GM23248 (cell line): ENCODE results near the gene C4A. TPM values are rescaled to one million over a fixed set of nuclear protein-coding genes. Genes with fewer than 3 reads are reported as not detected.

Experiments
- DNase-seq: peaks from one replicate; pipeline ENCODE4 v3.0.0-alpha.2; 2015
- H2AFZ ChIP-seq: fragments of 200-600 bp; sonication (generic); 2 replicates; pipeline ENCODE4 v1.6.1; 2016; ENCODE audit warnings: antibody characterized with exemption
- H3F3A ChIP-seq: fragments of 200-600 bp; sonication (generic); 2 replicates; pipeline ENCODE4 v1.6.1; 2016; ENCODE audit warnings: mild to moderate bottlenecking, antibody characterized with exemption, mixed run types; ENCODE audit not compliant: insufficient read depth
- H3K27ac ChIP-seq: fragments of 200-600 bp; sonication (generic); 2 replicates; pipeline ENCODE4 v1.5.1; 2016; ENCODE audit warnings: mild to moderate bottlenecking
- H3K27me3 ChIP-seq: fragments of 200-600 bp; sonication (generic); replicated peaks from 2 replicates; pipeline ENCODE4 v1.6.1; 2016; ENCODE audit warnings: mild to moderate bottlenecking; ENCODE audit not compliant: insufficient read depth
- H3K36me3 ChIP-seq: fragments of 200-600 bp; sonication (generic); 2 replicates; pipeline ENCODE4 v1.6.1; 2016; ENCODE audit warnings: low read depth, mild to moderate bottlenecking
- H3K4me1 ChIP-seq: fragments of 200-600 bp; sonication (generic); 2 replicates; pipeline ENCODE4 v1.6.1; 2016; ENCODE audit warnings: mild to moderate bottlenecking; ENCODE audit not compliant: insufficient read depth
- H3K4me2 ChIP-seq: fragments of 200-600 bp; sonication (generic); one replicate; pipeline ENCODE4 v1.6.1; 2016; ENCODE audit warnings: mild to moderate bottlenecking; ENCODE audit not compliant: unreplicated experiment
- H3K4me3 ChIP-seq: fragments of 200-600 bp; sonication (generic); 2 replicates; pipeline ENCODE4 v1.5.1; 2016; ENCODE audit warnings: mild to moderate bottlenecking
- H3K79me2 ChIP-seq: fragments of 200-600 bp; sonication (generic); 2 replicates; pipeline ENCODE4 v1.6.1; 2016; ENCODE audit warnings: mild to moderate bottlenecking; ENCODE audit not compliant: insufficient read depth
- H3K9ac ChIP-seq: fragments of 200-600 bp; sonication (generic); 2 replicates; pipeline ENCODE4 v1.6.1; 2016; ENCODE audit warnings: mild to moderate bottlenecking
- H3K9me2 ChIP-seq: fragments of 200-600 bp; sonication (generic); 2 replicates; pipeline ENCODE4 v1.6.1; 2016; ENCODE audit warnings: mixed run types, mild to moderate bottlenecking, moderate library complexity; ENCODE audit not compliant: insufficient read depth
- H3K9me3 ChIP-seq: fragments of 200-600 bp; sonication (generic); one replicate; pipeline ENCODE4 v1.6.1; 2017; ENCODE audit warnings: low read depth
- H4K20me1 ChIP-seq: fragments of 200-600 bp; sonication (generic); 2 replicates; pipeline ENCODE4 v1.6.0; 2016; ENCODE audit not compliant: insufficient read depth
- EZH2 ChIP-seq: fragments of 200-600 bp; sonication (generic); IDR thresholded peaks from 2 replicates; pipeline ENCODE4 v1.6.1; 2018; ENCODE audit warnings: antibody characterized with exemption, mild to moderate bottlenecking; ENCODE audit not compliant: insufficient read depth, poor library complexity, severe bottlenecking
- EZH2phosphoT487 ChIP-seq: fragments of 200-600 bp; sonication (generic); IDR thresholded peaks from 2 replicates; pipeline ENCODE4 v1.6.1; 2018; ENCODE audit warnings: antibody characterized with exemption, moderate library complexity, mild to moderate bottlenecking, low read depth; ENCODE audit not compliant: insufficient read depth
- WGBS, 2 experiments: methylation state at CpG; one replicate each; pipeline ENCODE4 v1.1.6; 2015 to 2017; ENCODE audit warnings: low lambda C conversion rate in 2 of 2, low coverage in 1 of 2; ENCODE audit errors: missing lambda C conversion rate in 2 of 2; 5-methylcytosine and 5-hydroxymethylcytosine counted together
- in situ Hi-C: fragments of 300-500 bp; cut with MboI; formaldehyde crosslinking; loops from 2 replicates; pipeline ENCODE4 v1.15.0; 2020
- polyA plus RNA-seq: library from polyadenylated mRNA; unstranded; fragments of >200 nt; fragmentation: Nextera tagmentation; extraction: Ambion mirVana; gene quantifications from 2 replicates; pipeline ENCODE4 v1.2.1, GENCODE V29; 2016
- total RNA-seq: library from RNA; depleted of rRNA; stranded (reverse); fragments of >200 nt; shearing (Covaris generic); gene quantifications from 2 replicates; pipeline ENCODE4 v1.2.3, GENCODE V29; 2014

C4A gene
- total and polyA plus RNA-seq, 2 experiments from 2014 or later, result 2.4 to 5.3 TPM

- H3K9me2 ChIP-seq, result no peaks in the 10 kb centered on the region
- no peaks in the 10 kb centered on the region for H3K27me3 ChIP-seq
- H3F3A ChIP-seq, result peaks cover 14% of the 10 kb centered on the region; the same call in 1 of the 2 replicates
- TF ChIP-seq EZH2phosphoT487, result no peak
- TF ChIP-seq EZH2, result no peak
- H3K27ac ChIP-seq, result no peak overlapping the region
- 81 to 84% methylated on average over 10 of the region's 10 CpGs for WGBS, 2 experiments
- H2AFZ ChIP-seq, result no peak overlapping the region
- no peak overlapping the region for H3K9ac ChIP-seq
- H3K4me3 ChIP-seq, result no peak overlapping the region
- no peaks in the 10 kb centered on the region for H3K9me3 ChIP-seq
- H3K4me1 ChIP-seq, result peaks cover 9% of the 10 kb centered on the region
- no peak for DNase-seq
- peaks cover 22% of the 10 kb centered on the region; the same call in 1 of the 2 replicates for H3K36me3 ChIP-seq
- H3K4me2 ChIP-seq, result no peak overlapping the region
- peaks cover 29% of the 10 kb centered on the region for H3K79me2 ChIP-seq
- no peaks in the 10 kb centered on the region for H4K20me1 ChIP-seq
- in situ Hi-C loops, result no loop called here
Measured at GRCh38 chr6:31966997-31967925, 14.6 kb upstream of the C4A start.

GRCh38 chr6:31967926-31968320 lies 13.9 kb upstream of the C4A start:
- no peak for DNase-seq
- in situ Hi-C loops, result no loop called here

GRCh38 chr6:31968326-31968725 lies 13.5 kb upstream of the C4A start:
- Histone ChIP-seq H3K27me3 (no peaks in the 10 kb centered on the region), H3K4me1 (peaks cover 11% of the 10 kb centered on the region), H3K9me2 (no peaks in the 10 kb centered on the region), H3F3A (peaks cover 20% of the 10 kb centered on the region), H3K79me2 (peaks cover 37% of the 10 kb centered on the region), H3K36me3 (peaks cover 22% of the 10 kb centered on the region; the same call in 1 of the 2 replicates), H3K27ac (no peak overlapping the region), H3K9ac (no peak overlapping the region), H4K20me1 (no peaks in the 10 kb centered on the region), H3K4me2 (no peak overlapping the region), H2AFZ (no peak overlapping the region), H3K4me3 (no peak overlapping the region), H3K9me3 (no peaks in the 10 kb centered on the region)
- in situ Hi-C loops, result no loop called here
- TF ChIP-seq EZH2 (no peak), EZH2phosphoT487 (no peak)
- WGBS, 2 experiments, result 84 to 88% methylated on average over 11 of the region's 11 CpGs
- DNase-seq, result no peak

More at GRCh38 chr6:31967926-31968320, 13.9 kb upstream of the C4A start:
- Histone ChIP-seq H3K4me3 (no peak overlapping the region), H3K36me3 (peaks cover 22% of the 10 kb centered on the region; the same call in 1 of the 2 replicates), H3K27me3 (no peaks in the 10 kb centered on the region), H3K4me2 (no peak overlapping the region), H3K79me2 (peaks cover 33% of the 10 kb centered on the region), H3K9me2 (no peaks in the 10 kb centered on the region), H3K9me3 (no peaks in the 10 kb centered on the region), H4K20me1 (no peaks in the 10 kb centered on the region), H3F3A (peaks cover 18% of the 10 kb centered on the region), H3K9ac (no peak overlapping the region), H2AFZ (no peak overlapping the region), H3K27ac (no peak overlapping the region), H3K4me1 (peaks cover 9% of the 10 kb centered on the region)
- 55 to 59% methylated on average over 3 of the region's 3 CpGs for WGBS, 2 experiments
- TF ChIP-seq EZH2phosphoT487, result no peak
- TF ChIP-seq EZH2, result no peak

GRCh38 chr6:31968791-31969711 lies 12.8 kb upstream of the C4A start:
- in situ Hi-C loops, result no loop called here
- peak overlapping the region; percentile 41 for H3K4me2 ChIP-seq

More at GRCh38 chr6:31968791-31969711, 12.8 kb upstream of the C4A start:
- peaks cover 22% of the 10 kb centered on the region; the same call in 1 of the 2 replicates for H3K36me3 ChIP-seq
- no peak for DNase-seq
- TF ChIP-seq EZH2 (no peak), EZH2phosphoT487 (no peak)
- H3K9ac ChIP-seq, result 0 out of 2 replicates have a peak overlapping the region, but pooled peaks have one; percentile 99
- WGBS, 2 experiments, result 79 to 81% methylated on average over 20 to 22 of the region's 23 CpGs
- H3K4me3 ChIP-seq, result no peak overlapping the region
- H3F3A ChIP-seq, result peaks cover 23% of the 10 kb centered on the region
- no peaks in the 10 kb centered on the region for H3K27me3 ChIP-seq
- H3K27ac ChIP-seq, result peak overlapping the region; percentile 96; the same call in 1 of the 2 replicates
- no peaks in the 10 kb centered on the region for H4K20me1 ChIP-seq
- no peaks in the 10 kb centered on the region for H3K9me2 ChIP-seq
- peaks cover 13% of the 10 kb centered on the region for H3K4me1 ChIP-seq
- peaks cover 44% of the 10 kb centered on the region for H3K79me2 ChIP-seq
- no peak overlapping the region for H2AFZ ChIP-seq
- no peaks in the 10 kb centered on the region for H3K9me3 ChIP-seq
